K562 (cell line): Measurements from ENCODE around the gene PAIP2. TPM values are rescaled to one million over a fixed set of nuclear protein-coding genes. Genes with fewer than 3 reads are reported as not detected.

Experiments used
- ATAC-seq: fragments of 200-7000 bp; cut with Tn5 transposase; 3 replicates; pipeline ENCODE4 v1.9.1; 2020; ENCODE audit warnings: moderate library complexity
- BruUV-seq: library from RNA; stranded (reverse); fragments of 400-500 nt; replicated peaks from 2 replicates; lab custom pipeline; 2021; lab: Mats Ljungman, UMichigan
- CTCF ChIA-PET: fragments of 300-600 bp; formaldehyde crosslinking; extraction: SDS; loops from one replicate; lab custom pipeline; 2021; ENCODE audit warnings: low intra/inter-chr PET ratio; lab: Yijun Ruan, JAX
- POLR2A ChIA-PET: fragments of 300-600, 350-650 bp; sonication (Branson Sonifier 250); formaldehyde crosslinking; extraction: SDS; loops from one replicate; lab custom pipeline; 2021; ENCODE audit warnings: antibody characterized with exemption, inconsistent platforms; lab: Yijun Ruan, JAX
- DNase-seq, 4 experiments: peaks; one replicate each; pipeline versions ENCODE4 v3.0.0 to v3.0.0-alpha.2; 2011 to 2018; ENCODE audit warnings: low spot score in 3 of 4, mixed read lengths in 3 of 4; ENCODE audit errors: extremely low read depth in 1 of 4
- FAIRE-seq: peaks from 2 replicates; lab custom pipeline; 2011; peaks lifted over from hg19 to GRCh38; lab: Jason Lieb, UNC
- H2AFZ ChIP-seq: 2 replicates; pipeline ENCODE4 v1.6.0; 2011; ENCODE audit warnings: low read depth, low read length, control low read depth, inconsistent platforms
- H3K27ac ChIP-seq: fragments of 200-600 bp; 3 replicates; pipeline ENCODE4 v1.8.0; 2011; ENCODE audit warnings: low read depth, mild to moderate bottlenecking, control low read depth, inconsistent platforms, low read length, moderate library complexity, mixed read lengths; ENCODE audit errors: extremely low read depth
- H3K27me3 ChIP-seq, 2 experiments: fragments of 300-600 bp in 1 of 2; 2 replicates in 1 of 2; 3 replicates in 1 of 2; pipeline versions ENCODE4 v1.6.0 to v1.8.0; 2011; ENCODE audit warnings: inconsistent platforms in 2 of 2, low read length in 2 of 2, mild to moderate bottlenecking in 1 of 2, mixed read lengths in 1 of 2, moderate library complexity in 1 of 2; ENCODE audit not compliant: control insufficient read depth in 2 of 2, insufficient read depth in 2 of 2
- H3K36me3 ChIP-seq: fragments of 300-600 bp; 3 replicates; pipeline ENCODE4 v1.8.0; 2011; ENCODE audit warnings: mild to moderate bottlenecking, low read length, inconsistent platforms; ENCODE audit not compliant: control insufficient read depth, insufficient read depth
- H3K4me1 ChIP-seq, 2 experiments: fragments of 200-600 bp in 1 of 2; replicated peaks in 1 of 2; 2 replicates in 1 of 2; 3 replicates in 1 of 2; pipeline versions ENCODE4 v1.5.1 to v1.8.0; 2011; ENCODE audit warnings: inconsistent platforms in 2 of 2, low read length in 2 of 2, mild to moderate bottlenecking in 1 of 2, mixed read lengths in 1 of 2, moderate library complexity in 1 of 2; ENCODE audit not compliant: control insufficient read depth in 2 of 2, insufficient read depth in 2 of 2
- H3K4me2 ChIP-seq: 2 replicates; pipeline ENCODE4 v1.6.1; 2011; ENCODE audit warnings: low read length, control low read depth, inconsistent platforms, mixed read lengths; ENCODE audit not compliant: insufficient read depth
- H3K4me3 ChIP-seq: fragments of 200-600 bp; sonication (generic), shearing (Covaris generic); 2 replicates; pipeline ENCODE4 v1.5.1; 2016; ENCODE audit warnings: control low read depth, inconsistent platforms
- H3K79me2 ChIP-seq: fragments of 200-600 bp; 3 replicates; pipeline ENCODE4 v1.8.0; 2011; ENCODE audit warnings: low read length, inconsistent platforms; ENCODE audit not compliant: control insufficient read depth, insufficient read depth
- H3K9ac ChIP-seq, 2 experiments: 2 replicates each; pipeline versions ENCODE4 v1.6.0 to v1.6.1; 2011; ENCODE audit warnings: low read depth in 2 of 2, low read length in 2 of 2, control low read depth in 1 of 2, inconsistent platforms in 1 of 2, mild to moderate bottlenecking in 1 of 2, mixed read lengths in 1 of 2; ENCODE audit not compliant: insufficient read depth in 1 of 2
- H3K9me1 ChIP-seq: one replicate; pipeline ENCODE4 v1.6.0; 2011; ENCODE audit warnings: inconsistent platforms, mild to moderate bottlenecking, low read length, moderate library complexity; ENCODE audit not compliant: control insufficient read depth, insufficient read depth
- H3K9me3 ChIP-seq: replicated peaks from 2 replicates; pipeline ENCODE4 v1.5.1; 2011; ENCODE audit warnings: low read depth, low read length, inconsistent platforms; ENCODE audit not compliant: control insufficient read depth, insufficient read depth
- H4K20me1 ChIP-seq: replicated peaks from 2 replicates; pipeline ENCODE4 v1.6.1; 2011; ENCODE audit warnings: low read length, inconsistent platforms, mixed read lengths; ENCODE audit not compliant: control insufficient read depth, insufficient read depth
- GABPA ChIP-seq: fragments of 200-800 bp; sonication (Bioruptor generic); conservative IDR thresholded peaks from 2 replicates; pipeline ENCODE4 v1.6.1; 2016; ENCODE audit warnings: low read depth, missing genetic modification characterization, missing compliant biosample characterization
- RBFOX2 ChIP-seq: fragments of 200-400 bp; formaldehyde crosslinking; IDR thresholded peaks from 2 replicates; pipeline ENCODE4 v1.6.1; 2017; ENCODE audit warnings: low read depth, mild to moderate bottlenecking, low read length, moderate library complexity
- ZNF586 ChIP-seq: fragments of 450-650 bp; formaldehyde crosslinking; conservative IDR thresholded peaks from 2 replicates; pipeline ENCODE4 v1.4.0; 2020; ENCODE audit warnings: mild to moderate bottlenecking, moderate library complexity
- ZNF717 ChIP-seq: fragments of 250-450 bp; sonication (Bioruptor Pico); IDR thresholded peaks from 2 replicates; pipeline ENCODE4 v1.5.0; 2021
- WGBS: fragments of 100-300 bp; shearing (Covaris generic); methylation state at CpG from one replicate; pipeline ENCODE4 v1.1.6; 2016; ENCODE audit warnings: low coverage, mixed read lengths; ENCODE audit not compliant: insufficient coverage; ENCODE audit errors: missing lambda C conversion rate; 5-methylcytosine and 5-hydroxymethylcytosine counted together
- in situ Hi-C: fragments of 300-500 bp; cut with MboI; formaldehyde crosslinking; loops from 4 replicates; pipeline ENCODE4 v1.15.0; 2018; ENCODE audit warnings: inconsistent platforms, mixed read lengths
- intact Hi-C: fragments of 100-400 bp; cut with micrococcal nuclease; formaldehyde crosslinking; loops from 2 replicates; pipeline ENCODE4 v1.14.2; 2022
- polyA plus RNA-seq, 8 experiments: library from polyadenylated mRNA; depleted of rRNA in 4 of 8; stranded (reverse) in 5 of 8; unstranded in 3 of 8; fragments of >200 nt; fragmentation: Nextera tagmentation in 2 of 8; fragmentation: Illumina TruSeq in 1 of 8; extraction: Ambion mirVana in 2 of 8; extraction: Trizol in 1 of 8; gene quantifications; 2 replicates each; pipeline versions ENCODE4 v1.2.1 to v1.2.3, GENCODE V29; 2011 to 2014; ENCODE audit warnings: inconsistent platforms in 1 of 8, missing spikeins in 1 of 8
- total RNA-seq, 7 experiments: library from RNA; depleted of rRNA in 6 of 7; stranded (reverse); fragments of >200 nt in 6 of 7; fragmentation: Illumina TruSeq in 2 of 7; extraction: Trizol in 2 of 7; gene quantifications; 2 replicates each; pipeline versions ENCODE4 v1.2.1 to v1.2.3, GENCODE V29; 2011 to 2021; ENCODE audit warnings: low replicate concordance in 1 of 7
- TF ChIP-seq, protein P1 (sequence below): IDR thresholded peaks from 3 replicates; pipeline ENCODE4 v1.6.1; 2011; ENCODE audit warnings: borderline replicate concordance, mild to moderate bottlenecking, moderate library complexity; ENCODE audit not compliant: insufficient read length; ENCODE audit errors: extremely low read depth

PAIP2 gene
- total and polyA plus RNA-seq, 9 of the 15 experiments (the other 6 are each of a cell fraction or from before 2014, with no cell fraction given), result 78.3 to 187 (median 128) TPM

DNA sequence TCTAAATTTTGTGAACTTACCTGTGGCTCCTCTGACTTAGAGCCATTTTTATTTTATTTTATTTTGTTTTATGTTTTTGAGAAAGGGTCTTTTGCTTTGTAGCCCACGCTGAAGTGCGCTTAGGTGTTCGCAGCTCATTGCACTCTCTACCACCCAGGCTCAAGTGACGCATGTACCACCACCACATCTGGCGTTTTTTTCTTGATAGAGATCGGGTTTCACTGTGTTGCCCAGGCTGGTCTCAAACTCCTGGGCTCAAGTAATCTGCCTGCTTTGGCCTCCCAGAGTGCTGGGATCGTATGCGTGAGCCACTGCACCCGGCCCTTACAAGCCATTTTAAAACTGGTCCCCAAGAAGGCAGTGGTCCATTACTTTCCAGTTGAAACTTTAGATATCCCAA lies 29.6 kb upstream of the PAIP2 start:
- no peak for TF ChIP-seq ZNF717 (CRISPR knock-in tag)
- TF ChIP-seq ZNF586 (CRISPR knock-in tag), result no peak
- TF ChIP-seq GABPA (tag), result no peak
- no peak for TF ChIP-seq RBFOX2
- TF ChIP-seq, protein P1, sequence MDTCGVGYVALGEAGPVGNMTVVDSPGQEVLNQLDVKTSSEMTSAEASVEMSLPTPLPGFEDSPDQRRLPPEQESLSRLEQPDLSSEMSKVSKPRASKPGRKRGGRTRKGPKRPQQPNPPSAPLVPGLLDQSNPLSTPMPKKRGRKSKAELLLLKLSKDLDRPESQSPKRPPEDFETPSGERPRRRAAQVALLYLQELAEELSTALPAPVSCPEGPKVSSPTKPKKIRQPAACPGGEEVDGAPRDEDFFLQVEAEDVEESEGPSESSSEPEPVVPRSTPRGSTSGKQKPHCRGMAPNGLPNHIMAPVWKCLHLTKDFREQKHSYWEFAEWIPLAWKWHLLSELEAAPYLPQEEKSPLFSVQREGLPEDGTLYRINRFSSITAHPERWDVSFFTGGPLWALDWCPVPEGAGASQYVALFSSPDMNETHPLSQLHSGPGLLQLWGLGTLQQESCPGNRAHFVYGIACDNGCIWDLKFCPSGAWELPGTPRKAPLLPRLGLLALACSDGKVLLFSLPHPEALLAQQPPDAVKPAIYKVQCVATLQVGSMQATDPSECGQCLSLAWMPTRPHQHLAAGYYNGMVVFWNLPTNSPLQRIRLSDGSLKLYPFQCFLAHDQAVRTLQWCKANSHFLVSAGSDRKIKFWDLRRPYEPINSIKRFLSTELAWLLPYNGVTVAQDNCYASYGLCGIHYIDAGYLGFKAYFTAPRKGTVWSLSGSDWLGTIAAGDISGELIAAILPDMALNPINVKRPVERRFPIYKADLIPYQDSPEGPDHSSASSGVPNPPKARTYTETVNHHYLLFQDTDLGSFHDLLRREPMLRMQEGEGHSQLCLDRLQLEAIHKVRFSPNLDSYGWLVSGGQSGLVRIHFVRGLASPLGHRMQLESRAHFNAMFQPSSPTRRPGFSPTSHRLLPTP, result no peak
- no TSS peak for BruUV-seq
- Histone ChIP-seq H3K9me3 (no peaks in the 10 kb centered on the region), H3K36me3 (peaks cover 81% of the 10 kb centered on the region), H2AFZ (no peak overlapping the region), H3K4me2 (no peak overlapping the region), H3K9me1 (peaks cover 5% of the 10 kb centered on the region), H3K79me2 (peaks cover 100% of the 10 kb centered on the region), H3K4me1 (peaks cover 3% of the 10 kb centered on the region in 2 experiments; a peak in 3 of 5 replicates), H3K9ac (peak overlapping the region in 1 of 2 experiments; percentile 49; a peak in 1 of 4 replicates), H3K4me3 (no peak overlapping the region), H3K27me3 (no peaks in the 10 kb centered on the region), H4K20me1 (peaks cover 36% of the 10 kb centered on the region), H3K27ac (no peak overlapping the region)
- ChIA-PET POLR2A (interaction anchor here (0.9 to 3.2 kb wide), 8 partner anchors 9 to 36 kb away, joined by 3 to 17 read pairs (median 4); no protein-coding TSS in a partner anchor), CTCF (no interaction called here)
- WGBS, result 80% methylated on average over 9 of the region's 9 CpGs
- in situ Hi-C loops (no loop called here), intact Hi-C loops (no loop called here)
- FAIRE-seq, result no peak
- DNase-seq, result no peak
- peak; percentile 8; the same call in 2 of the 3 replicates for ATAC-seq
